ENCODE measurements around the gene CYP3A7. TPM values are rescaled to one million over a fixed set of nuclear protein-coding genes. Genes with fewer than 3 reads are reported as not detected.

CYP3A7 gene
- total and polyA plus RNA-seq, 9 of the 15 experiments (the other 6 are each of a cell fraction or from before 2014, with no cell fraction given), result 0.20 TPM; not detected in 8

- peak; percentile 47; the same call in 1 of the 2 replicates for TF ChIP-seq MGA (IDR thresholded peaks at IDR 0.05)
- peak; percentile 98 for TF ChIP-seq CC2D1A (IDR thresholded peaks at IDR 0.05)
- no peak for TF ChIP-seq MCM3 (IDR thresholded peaks at IDR 0.05)
- TF ChIP-seq, protein P1, sequence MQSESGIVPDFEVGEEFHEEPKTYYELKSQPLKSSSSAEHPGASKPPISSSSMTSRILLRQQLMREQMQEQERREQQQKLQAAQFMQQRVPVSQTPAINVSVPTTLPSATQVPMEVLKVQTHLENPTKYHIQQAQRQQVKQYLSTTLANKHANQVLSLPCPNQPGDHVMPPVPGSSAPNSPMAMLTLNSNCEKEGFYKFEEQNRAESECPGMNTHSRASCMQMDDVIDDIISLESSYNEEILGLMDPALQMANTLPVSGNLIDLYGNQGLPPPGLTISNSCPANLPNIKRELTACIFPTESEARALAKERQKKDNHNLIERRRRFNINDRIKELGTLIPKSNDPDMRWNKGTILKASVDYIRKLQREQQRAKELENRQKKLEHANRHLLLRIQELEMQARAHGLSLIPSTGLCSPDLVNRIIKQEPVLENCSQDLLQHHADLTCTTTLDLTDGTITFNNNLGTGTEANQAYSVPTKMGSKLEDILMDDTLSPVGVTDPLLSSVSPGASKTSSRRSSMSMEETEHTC (IDR thresholded peaks at IDR 0.05), result peak; percentile 76
- TF ChIP-seq CHD4 (IDR thresholded peaks at IDR 0.05; ENCODE audit: insufficient read depth, insufficient replicate concordance, low read depth, low read length, poor library complexity, severe bottlenecking), result no peak
- no peak for TF ChIP-seq CEBPB (tag; IDR thresholded peaks at IDR 0.05)
- peak; percentile 37; the same call in 1 of the 2 replicates for TF ChIP-seq BACH1 (tag; IDR thresholded peaks at IDR 0.05)
- TF ChIP-seq NFRKB (IDR thresholded peaks at IDR 0.05; ENCODE audit: low read depth), result no peak
- TF ChIP-seq IRF1 (CRISPR knock-in tag; IDR thresholded peaks at IDR 0.05; ENCODE audit: borderline replicate concordance), result no peak
- TF ChIP-seq SMARCA4 (IDR thresholded peaks at IDR 0.05), result peak; percentile 98
- TF ChIP-seq RBM15 (IDR thresholded peaks at IDR 0.05; ENCODE audit: insufficient read depth, low read length), result no peak
- peak; percentile 93 to 99; a peak in 3 of 4 replicates for TF ChIP-seq RCOR1 (IDR thresholded peaks at IDR 0.05; ENCODE audit: borderline replicate concordance in 1 of 2, low read depth in 2 of 2, low read length in 2 of 2)
- TF ChIP-seq SMAD3 (CRISPR knock-in tag; conservative IDR thresholded peaks at IDR 0.05), result 0 out of 2 replicates have a peak, but pooled peaks have one; percentile 41
Observed at GRCh38 chr7:99665312-99666012, 69.5 kb downstream of the CYP3A7 start (continued).
